Endothelial cell of umbilical vein (primary cell): ENCODE results near the gene NCR2. TPM values are rescaled to one million over a fixed set of nuclear protein-coding genes. Genes with fewer than 3 reads are reported as not detected.

Experiments
- BruUV-seq: library from RNA; stranded (reverse); fragments of 400-500 nt; replicated peaks from 2 replicates; lab custom pipeline; 2021; lab: Mats Ljungman, UMichigan
- CTCF ChIA-PET: fragments of 300-600, 350-600 bp; sonication (Branson Sonifier 250); formaldehyde crosslinking; loops from one replicate; lab custom pipeline; 2021; ENCODE audit warnings: antibody characterized with exemption, inconsistent platforms; lab: Charles Lee
- POLR2A ChIA-PET: fragments of 300-600, 350-600 bp; sonication (Branson Sonifier 250); formaldehyde crosslinking; loops from one replicate; lab custom pipeline; 2021; ENCODE audit warnings: antibody characterized with exemption, inconsistent platforms; lab: Charles Lee
- DNase-seq: peaks from one replicate; pipeline ENCODE4 v3.0.0-alpha.2; 2011; ENCODE audit warnings: low read depth, low spot score
- FAIRE-seq: peaks from 2 replicates; lab custom pipeline; 2011; peaks lifted over from hg19 to GRCh38; lab: Jason Lieb, UNC
- H2AFZ ChIP-seq: 2 replicates; pipeline ENCODE4 v1.6.0; 2012; ENCODE audit warnings: low read depth, low read length, control low read depth, inconsistent platforms
- H3K27ac ChIP-seq: 2 replicates; pipeline ENCODE4 v1.5.1; 2011; ENCODE audit warnings: low read depth, mild to moderate bottlenecking, control low read depth, low read length, moderate library complexity; ENCODE audit not compliant: insufficient read depth
- H3K27me3 ChIP-seq, 2 experiments: 2 replicates each; pipeline versions ENCODE4 v1.6.0 to v1.6.1; 2011; ENCODE audit warnings: low read length in 2 of 2, mixed read lengths in 1 of 2; ENCODE audit not compliant: control insufficient read depth in 2 of 2, insufficient read depth in 2 of 2
- H3K36me3 ChIP-seq, 2 experiments: 2 replicates in 1 of 2; 3 replicates in 1 of 2; pipeline ENCODE4 v1.5.1; 2011; ENCODE audit warnings: low read length in 2 of 2, mild to moderate bottlenecking in 1 of 2, moderate library complexity in 1 of 2; ENCODE audit not compliant: control insufficient read depth in 2 of 2, insufficient read depth in 2 of 2; ENCODE audit errors: extremely low read depth in 1 of 2
- H3K4me1 ChIP-seq: 3 replicates; pipeline ENCODE4 v1.5.1; 2011; ENCODE audit warnings: mild to moderate bottlenecking, low read length; ENCODE audit not compliant: control insufficient read depth, insufficient read depth; ENCODE audit errors: extremely low read depth
- H3K4me2 ChIP-seq: 2 replicates; pipeline ENCODE4 v1.6.1; 2011; ENCODE audit warnings: low read length, control low read depth, mixed read lengths; ENCODE audit not compliant: insufficient read depth
- H3K4me3 ChIP-seq, 3 experiments: fragments of 200-600 bp in 1 of 3; sonication (generic), shearing (Covaris generic) in 1 of 3; replicated peaks in 1 of 3; 2 replicates each; pipeline ENCODE4 v1.5.1; 2011 to 2016; ENCODE audit warnings: control low read depth in 3 of 3, low read length in 3 of 3, mild to moderate bottlenecking in 2 of 3, inconsistent platforms in 1 of 3, low read depth in 1 of 3, moderate library complexity in 1 of 3; ENCODE audit not compliant: insufficient read depth in 1 of 3
- H3K79me2 ChIP-seq: 2 replicates; pipeline ENCODE4 v1.6.0; 2012; ENCODE audit warnings: low read length, inconsistent platforms; ENCODE audit not compliant: control insufficient read depth, insufficient read depth
- H3K9ac ChIP-seq: replicated peaks from 2 replicates; pipeline ENCODE3; 2011; ENCODE audit warnings: low read length, control low read depth; ENCODE audit not compliant: insufficient read depth; ENCODE audit errors: extremely low read depth
- H3K9me1 ChIP-seq: replicated peaks from 3 replicates; pipeline ENCODE4 v1.6.0; 2011; ENCODE audit warnings: mild to moderate bottlenecking, low read length; ENCODE audit not compliant: control insufficient read depth, insufficient read depth; ENCODE audit errors: extremely low read depth
- H3K9me3 ChIP-seq: replicated peaks from 2 replicates; pipeline ENCODE4 v1.5.1; 2012; ENCODE audit warnings: low read length, inconsistent platforms; ENCODE audit not compliant: control insufficient read depth, insufficient read depth
- H4K20me1 ChIP-seq: replicated peaks from 2 replicates; pipeline ENCODE3; 2011; ENCODE audit warnings: mild to moderate bottlenecking, low read length; ENCODE audit not compliant: control insufficient read depth, insufficient read depth; ENCODE audit errors: extremely low read depth
- CTCF ChIP-seq, 2 donors: IDR thresholded peaks; 1 replicate in 1 of 2; 2 replicates in 1 of 2; pipeline ENCODE4 v1.5.1; 2011; ENCODE audit warnings: low read length in 2 of 2, mild to moderate bottlenecking in 2 of 2, moderate library complexity in 2 of 2, control low read depth in 1 of 2, inconsistent platforms in 1 of 2, low read depth in 1 of 2; ENCODE audit not compliant: insufficient read depth in 1 of 2; ENCODE audit errors: extremely low read depth in 1 of 2
- EZH2 ChIP-seq: IDR thresholded peaks from 2 replicates; pipeline ENCODE4 v1.6.1; 2012; ENCODE audit warnings: borderline replicate concordance, low read depth, mild to moderate bottlenecking, moderate library complexity, low read length, inconsistent platforms; ENCODE audit not compliant: severe bottlenecking
- FOS ChIP-seq: IDR thresholded peaks from 2 replicates; pipeline ENCODE4 v1.6.1; 2011; ENCODE audit warnings: mild to moderate bottlenecking, low read length, moderate library complexity, borderline replicate concordance; ENCODE audit not compliant: insufficient read depth
- GATA2 ChIP-seq: IDR thresholded peaks from 2 replicates; pipeline ENCODE4 v1.7.0; 2011; ENCODE audit warnings: low read depth, mild to moderate bottlenecking, moderate library complexity, mixed read lengths, low read length; ENCODE audit not compliant: insufficient read length, insufficient read depth
- JUN ChIP-seq: IDR thresholded peaks from 2 replicates; pipeline ENCODE4 v1.6.1; 2011; ENCODE audit warnings: borderline replicate concordance, low read depth; ENCODE audit not compliant: insufficient read length, insufficient read depth
- MAX ChIP-seq: IDR thresholded peaks from 2 replicates; pipeline ENCODE4 v1.6.1; 2011; ENCODE audit not compliant: insufficient read depth, insufficient read length
- MYC ChIP-seq: IDR thresholded peaks from one replicate; pipeline ENCODE4 v1.6.1; 2011; ENCODE audit warnings: mild to moderate bottlenecking, low read depth, low read length
- POLR2A ChIP-seq: IDR thresholded peaks from 2 replicates; pipeline ENCODE4 v1.6.1; 2012; ENCODE audit warnings: low read depth, mild to moderate bottlenecking, control low read depth, low read length
- POLR2AphosphoS5 ChIP-seq: IDR thresholded peaks from 2 replicates; pipeline ENCODE4 v1.6.1; 2012; ENCODE audit warnings: low read depth, mild to moderate bottlenecking, control low read depth, low read length, moderate library complexity; ENCODE audit not compliant: insufficient read depth
- dilution Hi-C: fragments of 300-500 bp; cut with MboI; formaldehyde crosslinking; loops from one replicate; pipeline ENCODE4 v1.15.0; 2019; ENCODE audit warnings: low sequenced_read_pairs; ENCODE audit not compliant: extremely low pct_ligation_motif_present
- intact Hi-C: fragments of 100-400 bp; cut with micrococcal nuclease; formaldehyde crosslinking; loops from one replicate; pipeline ENCODE4 v1.10.0; 2022
- polyA plus RNA-seq, 4 experiments: library from polyadenylated mRNA; depleted of rRNA in 3 of 4; stranded (reverse) in 3 of 4; unstranded in 1 of 4; fragments of >200 nt; gene quantifications; 2 replicates each; pipeline versions ENCODE4 v1.2.1 to v1.2.3, GENCODE V29; 2011 to 2012; ENCODE audit warnings: missing spikeins in 1 of 4
- total RNA-seq: library from RNA; stranded (reverse); gene quantifications from 2 replicates; pipeline ENCODE4 v1.2.3, GENCODE V29; 2021

NCR2 gene
- total and polyA plus RNA-seq, 2 donors (not counting 3 experiments of a cell fraction or from before 2014, with no cell fraction given), result not detected

GRCh38 chr6:41353333-41353732 is 17.9 kb downstream of the NCR2 start:
- POLR2A ChIA-PET, result no interaction called here
- intact Hi-C loops, result no loop called here
- BruUV-seq, result no TSS peak

More at GRCh38 chr6:41353333-41353732, 17.9 kb downstream of the NCR2 start:
- H4K20me1 ChIP-seq, result no peaks in the 10 kb centered on the region
- H3K9me3 ChIP-seq, result no peaks in the 10 kb centered on the region
- dilution Hi-C loops, result no loop called here
- H3K4me3 ChIP-seq, result no peak overlapping the region
- H3K9me1 ChIP-seq, result no peaks in the 10 kb centered on the region
- H3K4me2 ChIP-seq, result no peak overlapping the region
- no peaks in the 10 kb centered on the region for H3K4me1 ChIP-seq
- no peak for TF ChIP-seq EZH2
- no peak for TF ChIP-seq MAX
- no peak for TF ChIP-seq GATA2
- no peak for TF ChIP-seq JUN
- no peak for TF ChIP-seq POLR2A
- TF ChIP-seq FOS, result no peak
- no peak for TF ChIP-seq MYC
- TF ChIP-seq POLR2AphosphoS5, result no peak
- no peak for TF ChIP-seq CTCF (IDR thresholded peaks at IDR 0.05; ENCODE audit: extremely low read depth in 1 of 2, insufficient read depth in 1 of 2, low read depth in 1 of 2, low read length in 2 of 2)
- H3K36me3 ChIP-seq, result no peaks in the 10 kb centered on the region
- H2AFZ ChIP-seq, result no peak overlapping the region
- CTCF ChIA-PET, result no interaction called here
- no peak overlapping the region for H3K9ac ChIP-seq
- FAIRE-seq (no peak), DNase-seq (no peak)
- H3K79me2 ChIP-seq, result no peaks in the 10 kb centered on the region
- H3K27ac ChIP-seq, result no peak overlapping the region
- peaks cover 7 to 11% of the 10 kb centered on the region in 2 experiments for H3K27me3 ChIP-seq
